HUES6 (cell line): ENCODE measurements around the gene ZBTB37.
A peak's percentile ranks its signal among the peaks of the same experiment; 100 is the strongest.

Experiments
- H3K27ac ChIP-seq: 2 replicates; pipeline ENCODE4 v1.7.0; 2013; ENCODE audit warnings: low read depth, mild to moderate bottlenecking, low read length, inconsistent platforms
- H3K27me3 ChIP-seq: 2 replicates; pipeline ENCODE4 v1.6.1; 2013; ENCODE audit warnings: low read length; ENCODE audit not compliant: control insufficient read depth, insufficient read depth
- H3K36me3 ChIP-seq: 2 replicates; pipeline ENCODE4 v1.6.1; 2013; ENCODE audit warnings: low read length; ENCODE audit not compliant: control insufficient read depth, insufficient read depth
- H3K4me1 ChIP-seq: 2 replicates; pipeline ENCODE4 v1.6.1; 2013; ENCODE audit warnings: low read length; ENCODE audit not compliant: control insufficient read depth, insufficient read depth
- H3K4me3 ChIP-seq: 2 replicates; pipeline ENCODE4 v1.5.1; 2013; ENCODE audit warnings: low read depth, low read length
- H3K9ac ChIP-seq: one replicate; pipeline ENCODE4 v1.6.1; 2013; ENCODE audit warnings: mild to moderate bottlenecking, low read length
- H3K9me3 ChIP-seq: 2 replicates; pipeline ENCODE4 v1.6.1; 2013; ENCODE audit warnings: low read depth, low read length; ENCODE audit not compliant: control insufficient read depth, insufficient read depth

The ZBTB37 gene

GRCh38 chr1:173868266-173869020 is at the start of gene ZBTB37:
Gene ZBTB37, plus strand, starts transcription at chr1:173868380. Its CDS starts 1,846 bp downstream, at chr1:173870226.
- Histone ChIP-seq H3K9ac (peak within 1 kb of the TSS; percentile 98), H3K4me3 (peak within 1 kb of the TSS; percentile 97), H3K27me3 (no peaks in the 10 kb centered on the region), H3K27ac (peak within 1 kb of the TSS; percentile 96), H3K36me3 (peaks cover 59% of the 10 kb centered on the region), H3K4me1 (0 out of 2 replicates have a peak, but pooled peaks cover 4% of the 10 kb centered on the region), H3K9me3 (no peaks in the 10 kb centered on the region)

- Histone ChIP-seq H3K4me3 (no peak overlapping the region), H3K4me1 (peaks cover 6% of the 10 kb centered on the region; the same call in 1 of the 2 replicates), H3K9me3 (no peaks in the 10 kb centered on the region), H3K9ac (no peak overlapping the region), H3K27ac (no peak overlapping the region), H3K36me3 (peaks cover 25% of the 10 kb centered on the region), H3K27me3 (no peaks in the 10 kb centered on the region)
These were observed 49.7 kb upstream of the ZBTB37 start for GRCh38 chr1:173818459-173818858.

GRCh38 chr1:173821680-173822079 is 46.5 kb upstream of the ZBTB37 start:
- peaks cover 6% of the 10 kb centered on the region; the same call in 1 of the 2 replicates for H3K4me1 ChIP-seq
- H3K9me3 ChIP-seq = no peaks in the 10 kb centered on the region
- H3K36me3 ChIP-seq = peaks cover 25% of the 10 kb centered on the region
- H3K27ac ChIP-seq = no peak overlapping the region
- H3K27me3 ChIP-seq = no peaks in the 10 kb centered on the region
- H3K9ac ChIP-seq = no peak overlapping the region
- H3K4me3 ChIP-seq = no peak overlapping the region

GRCh38 chr1:173823781-173824314 is 44.3 kb upstream of the ZBTB37 start:
- peak overlapping the region; percentile 82 for H3K27ac ChIP-seq
- peaks cover 21% of the 10 kb centered on the region for H3K36me3 ChIP-seq
- peaks cover 6% of the 10 kb centered on the region; the same call in 1 of the 2 replicates for H3K4me1 ChIP-seq
- peak overlapping the region; percentile 95 for H3K9ac ChIP-seq
- no peaks in the 10 kb centered on the region for H3K27me3 ChIP-seq
- H3K4me3 ChIP-seq = peak overlapping the region; percentile 82
- no peaks in the 10 kb centered on the region for H3K9me3 ChIP-seq

GRCh38 chr1:173824315-173825081 is 43.7 kb upstream of the ZBTB37 start, which contains the start of the genes CENPL and DARS2:
Gene CENPL, minus strand, starts transcription at chr1:173824883. Its CDS starts 13,584 bp downstream, at chr1:173811299.
Gene DARS2, plus strand, starts transcription at chr1:173824673. Its CDS starts 557 bp downstream, at chr1:173825230.
- H3K27me3 ChIP-seq = no peaks in the 10 kb centered on the region
- peak within 1 kb of the TSS; percentile 82 for H3K4me3 ChIP-seq
- peak within 1 kb of the TSS; percentile 95 for H3K9ac ChIP-seq
- peaks cover 15% of the 10 kb centered on the region; the same call in 1 of the 2 replicates for H3K36me3 ChIP-seq
- peaks cover 6% of the 10 kb centered on the region; the same call in 1 of the 2 replicates for H3K4me1 ChIP-seq
- no peaks in the 10 kb centered on the region for H3K9me3 ChIP-seq
- peak within 1 kb of the TSS; percentile 82 for H3K27ac ChIP-seq

GRCh38 chr1:173827611-173828010 is 40.6 kb upstream of the ZBTB37 start:
- H3K36me3 ChIP-seq = peaks cover 24% of the 10 kb centered on the region
- no peaks in the 10 kb centered on the region for H3K27me3 ChIP-seq
- H3K4me3 ChIP-seq = no peak overlapping the region
- H3K27ac ChIP-seq = no peak overlapping the region
- peaks cover 6% of the 10 kb centered on the region; the same call in 1 of the 2 replicates for H3K4me1 ChIP-seq
- no peak overlapping the region for H3K9ac ChIP-seq
- no peaks in the 10 kb centered on the region for H3K9me3 ChIP-seq

- H3K4me1 ChIP-seq = no peaks in the 10 kb centered on the region
- H3K9ac ChIP-seq = no peak overlapping the region
- H3K36me3 ChIP-seq = peaks cover 59% of the 10 kb centered on the region
These were observed 35.4 kb upstream of the ZBTB37 start for GRCh38 chr1:173832748-173833147.

GRCh38 chr1:173852105-173852504 is 16.1 kb upstream of the ZBTB37 start:
- Histone ChIP-seq H3K27ac (no peak overlapping the region), H3K4me1 (peaks cover 14% of the 10 kb centered on the region), H3K9me3 (no peaks in the 10 kb centered on the region), H3K9ac (no peak overlapping the region), H3K27me3 (no peaks in the 10 kb centered on the region), H3K36me3 (peaks cover 43% of the 10 kb centered on the region), H3K4me3 (no peak overlapping the region)

More at GRCh38 chr1:173832748-173833147, 35.4 kb upstream of the ZBTB37 start:
- no peak overlapping the region for H3K27ac ChIP-seq
- H3K27me3 ChIP-seq = no peaks in the 10 kb centered on the region
- H3K9me3 ChIP-seq = no peaks in the 10 kb centered on the region
- no peak overlapping the region for H3K4me3 ChIP-seq

GRCh38 chr1:173853074-173853473 is 15.1 kb upstream of the ZBTB37 start:
- Histone ChIP-seq H3K4me1 (peaks cover 14% of the 10 kb centered on the region), H3K27ac (peak overlapping the region; percentile 77), H3K4me3 (no peak overlapping the region), H3K9me3 (no peaks in the 10 kb centered on the region), H3K36me3 (peaks cover 52% of the 10 kb centered on the region), H3K9ac (no peak overlapping the region), H3K27me3 (no peaks in the 10 kb centered on the region)

GRCh38 chr1:173856014-173856413 is 12.2 kb upstream of the ZBTB37 start:
- peaks cover 66% of the 10 kb centered on the region for H3K36me3 ChIP-seq
- H3K4me1 ChIP-seq = peaks cover 14% of the 10 kb centered on the region

More at GRCh38 chr1:173856014-173856413, 12.2 kb upstream of the ZBTB37 start:
- Histone ChIP-seq H3K27me3 (no peaks in the 10 kb centered on the region), H3K4me3 (no peak overlapping the region), H3K27ac (no peak overlapping the region), H3K9ac (no peak overlapping the region), H3K9me3 (no peaks in the 10 kb centered on the region)
